Measurements from ENCODE around the gene TMEM114. TPM values are rescaled to one million over a fixed set of nuclear protein-coding genes. Genes with fewer than 3 reads are reported as not detected.
A peak's percentile ranks its signal among the peaks of the same experiment; 100 is the strongest.
"Not testable (repeated sequence)": the region's sequence is repeated elsewhere in the genome, so short reads cannot be mapped to it uniquely, and the experiment has no call there.

TMEM114 gene
- total RNA-seq, 4 donors from 2014 or later: not detected

DNA sequence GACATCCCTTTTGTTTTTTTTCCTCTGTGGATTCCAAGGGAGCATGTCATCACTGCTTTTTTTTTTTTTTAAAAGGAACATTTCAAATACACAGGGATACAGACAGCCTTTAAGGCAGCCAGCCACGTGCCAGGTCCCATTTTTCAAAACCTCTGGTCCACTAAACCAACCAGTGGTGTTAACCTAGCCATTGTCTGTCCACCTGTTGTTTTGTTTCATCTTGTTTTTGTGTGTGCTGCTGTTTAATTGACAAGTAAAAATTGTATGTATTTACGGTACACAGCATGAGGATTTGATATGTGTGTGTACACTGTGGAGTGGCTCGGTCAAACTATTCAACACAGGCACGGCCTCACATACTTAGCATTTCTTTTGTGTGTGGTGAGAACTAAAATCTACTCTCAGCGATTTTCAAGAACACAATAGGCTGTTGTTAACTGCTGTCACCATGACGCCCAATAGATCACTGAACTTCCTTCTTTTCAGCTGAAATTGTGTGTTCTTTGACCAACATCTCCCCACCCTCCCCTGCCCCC, 19.2 kb downstream of the TMEM114 start:
- H3K9me3 ChIP-seq: no peaks in the 10 kb centered on the region
- no peak for TF ChIP-seq POLR2A (IDR thresholded peaks at IDR 0.05)
- TF ChIP-seq, protein P1, sequence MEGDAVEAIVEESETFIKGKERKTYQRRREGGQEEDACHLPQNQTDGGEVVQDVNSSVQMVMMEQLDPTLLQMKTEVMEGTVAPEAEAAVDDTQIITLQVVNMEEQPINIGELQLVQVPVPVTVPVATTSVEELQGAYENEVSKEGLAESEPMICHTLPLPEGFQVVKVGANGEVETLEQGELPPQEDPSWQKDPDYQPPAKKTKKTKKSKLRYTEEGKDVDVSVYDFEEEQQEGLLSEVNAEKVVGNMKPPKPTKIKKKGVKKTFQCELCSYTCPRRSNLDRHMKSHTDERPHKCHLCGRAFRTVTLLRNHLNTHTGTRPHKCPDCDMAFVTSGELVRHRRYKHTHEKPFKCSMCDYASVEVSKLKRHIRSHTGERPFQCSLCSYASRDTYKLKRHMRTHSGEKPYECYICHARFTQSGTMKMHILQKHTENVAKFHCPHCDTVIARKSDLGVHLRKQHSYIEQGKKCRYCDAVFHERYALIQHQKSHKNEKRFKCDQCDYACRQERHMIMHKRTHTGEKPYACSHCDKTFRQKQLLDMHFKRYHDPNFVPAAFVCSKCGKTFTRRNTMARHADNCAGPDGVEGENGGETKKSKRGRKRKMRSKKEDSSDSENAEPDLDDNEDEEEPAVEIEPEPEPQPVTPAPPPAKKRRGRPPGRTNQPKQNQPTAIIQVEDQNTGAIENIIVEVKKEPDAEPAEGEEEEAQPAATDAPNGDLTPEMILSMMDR (IDR thresholded peaks at IDR 0.05): no peak
- no peak overlapping the region for H3K27ac ChIP-seq
- no peak for DNase-seq
- no peaks in the 10 kb centered on the region for H3K27me3 ChIP-seq
- H3K36me3 ChIP-seq: no peaks in the 10 kb centered on the region
- WGBS, 2 donors: 33 to 36% methylated on average over 6 of the region's 6 CpGs
- no peak overlapping the region for H3K4me3 ChIP-seq (replicated peaks in 1 of 3)
- peaks cover 0 to 3% of the 10 kb centered on the region in 2 donors for H3K4me1 ChIP-seq
- intact Hi-C loops (cut with DNase I): loop anchor here (10.0 kb wide), 2 partner anchors 74 to 434 kb away; no protein-coding TSS in a partner anchor

DNA sequence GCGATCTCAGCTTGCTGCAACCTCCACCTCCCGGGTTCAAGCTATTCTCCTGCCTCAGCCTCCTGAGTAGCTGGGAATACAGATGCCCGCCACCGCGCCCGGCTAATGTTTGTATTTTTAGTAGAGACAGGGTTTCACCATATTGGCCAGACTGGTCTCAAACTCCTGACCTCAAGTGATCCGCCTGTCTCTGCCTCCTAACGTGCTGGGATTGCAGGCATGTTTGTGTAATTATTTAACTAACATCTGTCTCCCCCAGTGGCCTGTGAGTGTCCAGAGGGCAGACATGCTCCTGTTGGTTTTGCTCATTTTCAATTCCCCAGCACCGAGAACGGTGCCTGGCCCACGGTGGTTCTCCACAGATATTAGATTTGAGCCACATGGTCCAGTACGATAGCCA, 19.9 kb downstream of the TMEM114 start:
- not testable (repeated sequence) for H3K27me3 ChIP-seq; H3K4me1 ChIP-seq; H3K4me3 ChIP-seq (replicated peaks in 1 of 3); H3K9me3 ChIP-seq; H3K27ac ChIP-seq; DNase-seq; H3K36me3 ChIP-seq
- 64 to 69% methylated on average over 12 of the region's 12 CpGs for WGBS, 2 donors
- intact Hi-C loops (cut with DNase I): loop anchor here (10.0 kb wide), 2 partner anchors 74 to 434 kb away; no protein-coding TSS in a partner anchor

DNA sequence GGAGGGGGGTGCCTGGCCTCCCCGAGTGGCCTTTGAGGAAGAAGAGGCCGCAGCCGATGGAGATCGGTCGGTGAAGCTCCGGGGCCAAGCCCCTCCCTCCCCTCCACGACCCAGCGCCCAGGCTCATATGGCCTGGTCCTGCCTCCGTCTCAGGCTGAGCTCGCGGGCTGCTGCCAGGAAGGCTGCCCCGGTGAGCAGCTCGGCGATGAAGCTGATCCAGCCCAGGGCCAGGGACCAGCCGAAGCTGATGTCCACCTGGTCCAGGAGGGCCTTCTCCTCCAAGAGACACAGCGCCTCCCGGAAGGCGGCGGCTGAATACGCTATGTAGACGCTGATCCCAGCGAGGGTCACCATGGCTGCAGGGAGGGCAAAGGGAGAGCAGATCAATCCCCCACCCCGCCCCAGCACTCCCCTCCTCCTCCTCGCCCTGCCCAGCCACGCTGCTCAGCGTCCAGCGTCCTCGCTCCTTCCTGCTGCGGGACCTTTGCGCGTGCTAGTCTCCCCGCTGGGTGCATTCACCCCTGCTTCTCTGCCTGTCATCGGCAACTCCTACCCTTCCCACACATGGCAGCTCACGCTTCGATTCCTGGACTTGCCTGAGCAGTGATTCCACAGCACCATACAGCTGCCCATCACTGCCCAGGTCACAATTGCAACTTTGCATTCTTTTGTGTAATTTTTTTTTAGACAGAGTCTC, 20.5 kb downstream of the TMEM114 start:
- DNase-seq: peak; percentile 13 to 26
- H3K4me3 ChIP-seq (replicated peaks in 1 of 3): no peak overlapping the region
- H3K9me3 ChIP-seq: no peaks in the 10 kb centered on the region
- H3K27ac ChIP-seq: no peak overlapping the region
- WGBS, 2 donors: 29 to 32% methylated on average over 20 to 22 of the region's 35 CpGs
- no peaks in the 10 kb centered on the region for H3K27me3 ChIP-seq
- intact Hi-C loops (cut with DNase I): loop anchor here (5.0 to 10.0 kb wide), 5 partner anchors 75 to 435 kb away; partner anchors contain the start of genes PMM2 and TMEM186
- no peaks in the 10 kb centered on the region for H3K36me3 ChIP-seq
- peaks cover 0 to 3% of the 10 kb centered on the region in 2 donors for H3K4me1 ChIP-seq
- TF ChIP-seq, protein P1 (IDR thresholded peaks at IDR 0.05): no peak
- no peak for TF ChIP-seq POLR2A (IDR thresholded peaks at IDR 0.05)

DNA sequence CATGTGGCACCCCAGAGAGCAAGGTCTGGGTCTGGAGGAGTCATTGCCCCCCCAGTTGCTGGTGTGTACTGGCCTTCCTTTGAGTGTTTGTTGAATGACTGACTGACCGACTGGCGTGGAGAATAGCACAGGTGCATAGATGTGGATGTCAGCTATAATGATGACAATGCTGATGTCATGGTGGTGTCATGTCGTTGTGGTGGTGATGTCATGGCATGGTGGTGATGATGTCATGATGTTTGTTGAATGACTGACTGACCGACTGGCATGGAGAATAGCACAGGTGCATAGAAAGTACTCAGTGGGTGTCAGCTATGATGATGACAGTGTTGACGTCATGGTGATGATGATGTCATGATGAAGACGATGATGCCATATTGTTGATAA, 22.1 kb downstream of the TMEM114 start:
- 92 to 93% methylated on average over 6 of the region's 6 CpGs for WGBS, 2 donors
- H3K9me3 ChIP-seq: no peaks in the 10 kb centered on the region
- intact Hi-C loops (cut with DNase I): loop anchor here (5.0 to 10.0 kb wide), 3 partner anchors 227 to 324 kb away; partner anchors contain the start of genes PMM2 and TMEM186

DNA sequence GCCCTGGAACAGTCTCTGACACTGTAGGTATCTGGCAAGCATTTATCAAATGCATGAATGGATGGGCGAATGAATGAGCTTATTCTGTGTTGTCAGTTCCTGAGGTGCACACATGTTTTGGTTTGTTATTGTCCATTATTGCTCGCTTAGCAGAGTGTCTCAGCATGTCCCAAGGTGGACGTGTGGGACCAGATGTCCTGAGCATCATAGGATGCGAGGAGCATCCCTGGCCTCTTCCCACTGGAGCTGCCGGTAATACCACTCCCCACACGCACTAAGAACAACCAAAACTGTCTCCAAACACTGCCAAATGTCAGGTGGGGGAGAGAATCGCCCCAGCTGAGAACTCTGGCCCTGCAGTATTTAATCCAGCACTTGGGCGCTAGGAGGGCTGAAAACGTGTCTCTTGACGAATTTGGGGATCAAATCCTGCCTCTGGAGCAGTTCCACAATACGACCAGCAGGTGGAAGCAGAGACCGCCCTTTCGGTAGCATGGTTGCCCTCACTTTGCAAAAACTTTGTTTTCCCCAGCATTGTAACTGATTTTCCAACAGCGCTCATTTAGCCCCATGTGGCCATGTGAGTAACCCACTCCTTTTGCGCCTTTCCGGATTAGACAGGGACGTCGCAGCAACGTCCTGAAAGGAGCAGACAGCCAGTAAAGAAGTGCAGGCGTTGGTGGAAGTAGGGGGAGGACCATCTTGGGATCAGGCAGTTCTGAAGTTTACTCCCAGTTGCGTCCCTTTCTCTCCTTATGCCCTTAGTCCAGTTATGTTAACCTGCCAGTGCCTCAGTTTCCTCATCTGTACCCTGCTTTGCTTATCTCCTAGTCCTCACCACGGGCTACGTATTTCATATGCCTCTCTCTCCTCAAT, 22.7 kb downstream of the TMEM114 start:
- no peaks in the 10 kb centered on the region for H3K27me3 ChIP-seq
- no peak for TF ChIP-seq POLR2A (IDR thresholded peaks at IDR 0.05)
- TF ChIP-seq, protein P1 (IDR thresholded peaks at IDR 0.05): peak; percentile 93 to 99 (median 98)
- no peak overlapping the region for H3K27ac ChIP-seq
- no peak overlapping the region for H3K4me3 ChIP-seq (replicated peaks in 1 of 3)
- WGBS, 2 donors: 17 to 23% methylated on average over 19 to 23 of the region's 23 CpGs
- H3K9me3 ChIP-seq: no peaks in the 10 kb centered on the region
- peak; percentile 65 to 71 for DNase-seq
- no peaks in the 10 kb centered on the region for H3K36me3 ChIP-seq
- peaks cover 0 to 3% of the 10 kb centered on the region in 2 donors for H3K4me1 ChIP-seq
- intact Hi-C loops (cut with DNase I): loop anchor here (5.0 to 10.0 kb wide), 3 partner anchors 227 to 325 kb away; partner anchors contain the start of genes PMM2 and TMEM186

More for the DNA sequence above, 22.1 kb downstream of the TMEM114 start:
- DNase-seq: no peak
- H3K4me1 ChIP-seq: peaks cover 0 to 3% of the 10 kb centered on the region in 2 donors
- H3K27me3 ChIP-seq: no peaks in the 10 kb centered on the region
- H3K27ac ChIP-seq: no peak overlapping the region
- no peaks in the 10 kb centered on the region for H3K36me3 ChIP-seq
- H3K4me3 ChIP-seq (replicated peaks in 1 of 3): no peak overlapping the region
- TF ChIP-seq, protein P1 (IDR thresholded peaks at IDR 0.05): no peak

Measured in thyroid gland (tissue), 4 donors.